Myometrial cell (primary cell): ENCODE results near the gene RPS15. TPM values are rescaled to one million over a fixed set of nuclear protein-coding genes. Genes with fewer than 3 reads are reported as not detected.

Experiments used
- total RNA-seq: library from RNA; depleted of rRNA; stranded (reverse); fragments of >200 nt; gene quantifications from 2 replicates; pipeline ENCODE4 v1.2.3, GENCODE V29; 2015

Gene RPS15
- total RNA-seq: 2,537 and 3,021 TPM in 2 replicates

DNA sequence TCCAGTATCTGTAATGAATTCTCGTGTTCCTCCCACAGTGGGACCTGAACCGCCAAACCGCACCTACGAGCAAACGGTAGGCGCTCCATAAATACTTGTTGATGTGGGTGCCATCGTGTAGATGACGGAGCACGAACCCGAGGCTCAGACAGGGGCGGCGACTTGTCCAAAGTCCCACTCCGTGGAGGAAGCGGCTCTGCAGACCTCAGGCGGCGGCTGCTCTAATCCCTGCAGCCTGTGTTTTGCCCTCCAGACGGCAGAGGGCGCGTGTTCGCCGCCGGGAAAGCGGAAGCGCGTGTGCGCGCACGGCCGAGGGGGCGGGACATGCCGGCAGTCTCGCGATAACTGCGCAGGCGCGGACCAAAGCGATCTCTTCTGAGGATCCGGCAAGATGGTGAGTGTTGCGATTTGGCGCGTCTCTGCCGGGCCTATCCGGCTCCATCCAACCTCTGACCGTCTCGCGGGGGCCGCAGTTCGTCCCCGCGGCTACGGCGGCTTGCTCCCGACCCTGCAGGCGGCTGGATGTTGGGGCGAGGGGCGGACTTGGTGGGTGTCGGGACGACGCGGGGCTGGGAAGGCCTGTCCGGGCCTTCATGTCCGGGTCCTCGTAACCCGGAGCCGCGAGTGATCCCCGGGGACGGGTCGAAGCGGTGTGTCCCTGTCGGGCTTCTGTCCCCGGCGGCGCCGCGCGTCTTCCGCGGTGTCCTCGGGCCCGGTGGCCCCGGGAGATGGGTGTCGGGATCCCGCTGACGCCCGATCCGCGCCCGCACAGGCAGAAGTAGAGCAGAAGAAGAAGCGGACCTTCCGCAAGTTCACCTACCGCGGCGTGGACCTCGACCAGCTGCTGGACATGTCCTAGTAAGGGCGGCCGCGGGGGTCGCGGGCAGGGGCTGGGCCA lies at the start of gene RPS15:
Gene RPS15, plus strand, starts transcription at position 362 of the 898 bp plus-strand sequence. Its CDS starts 30 bp downstream, at position 392.

GRCh38 chr19:1401138-1401888 lies 36.9 kb upstream of the RPS15 start, which contains the start of gene GAMT:
TSS of gene GAMT (minus strand) at chr19:1401542. CDS start at chr19:1401476, 66 bp downstream.

DNA sequence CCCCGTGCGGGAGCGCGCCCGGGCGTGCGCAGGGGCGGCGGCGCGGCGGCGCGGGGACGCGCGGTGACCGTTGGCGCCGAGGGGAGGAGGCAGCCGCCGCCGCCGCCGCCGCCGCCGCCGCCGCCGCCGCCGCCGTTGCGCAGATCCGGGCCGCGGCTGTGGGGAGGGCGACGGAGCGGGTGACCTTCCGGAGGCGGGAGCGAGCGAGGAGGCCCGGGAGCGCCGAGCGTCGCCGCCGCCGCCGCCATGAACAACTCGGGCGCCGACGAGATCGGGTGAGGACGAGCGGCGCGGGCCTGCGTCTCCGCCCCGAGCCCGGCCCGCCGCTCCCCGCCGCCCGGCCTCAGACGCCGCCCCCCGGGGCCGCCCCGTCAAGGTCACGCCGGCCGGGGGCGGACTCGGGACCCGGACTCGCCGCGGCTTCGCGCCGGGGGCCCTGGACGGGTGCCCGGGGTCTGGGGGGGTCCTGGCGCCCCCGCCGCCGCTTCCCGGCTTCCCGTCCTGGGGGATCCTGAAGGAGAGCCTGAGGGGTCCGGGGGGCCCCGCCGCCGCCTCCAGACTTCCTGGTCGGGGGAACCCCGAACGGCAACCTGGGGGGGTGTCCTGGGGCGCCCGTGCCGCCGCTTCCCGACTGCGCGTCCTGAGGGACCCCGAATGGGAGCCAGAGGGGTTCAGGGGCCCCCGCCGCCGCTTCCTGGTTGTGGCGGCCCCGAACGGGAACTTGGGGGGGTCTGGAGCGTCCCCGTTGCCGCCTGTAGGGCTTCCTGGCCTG lies 30.5 kb upstream of the RPS15 start, which contains the start of gene DAZAP1:
Gene DAZAP1, plus strand, starts transcription at position 59 of the 772 bp plus-strand sequence. Its CDS starts 188 bp downstream, at position 247.

GRCh38 chr19:1449467-1450442 lies 11.6 kb downstream of the RPS15 start, which contains the start of gene APC2:
TSS of gene APC2 (plus strand) at chr19:1450121. CDS start at chr19:1453002, 2,881 bp downstream.

GRCh38 chr19:1478934-1479707 lies 40.9 kb downstream of the RPS15 start, which contains the start of gene C19orf25:
TSS of gene C19orf25 (minus strand) at chr19:1479215. CDS start at chr19:1478903, 312 bp downstream.

Other genes starting within 250 kb of the RPS15 start
- 75.2 and 81.2 TPM in 2 replicates for gene STK11, start 232.6 kb upstream of the RPS15 start, total RNA-seq
- gene CBARP, start 200.4 kb upstream of the RPS15 start, total RNA-seq: 3.0 and 7.2 TPM in 2 replicates
- 63.1 and 89.1 TPM in 2 replicates for gene ATP5F1D, start 196.6 kb upstream of the RPS15 start, total RNA-seq
- gene MIDN, start 189.8 kb upstream of the RPS15 start, total RNA-seq: 6.2 and 9.5 TPM in 2 replicates
- 242 and 292 TPM in 2 replicates for gene CIRBP, start 169.1 kb upstream of the RPS15 start, total RNA-seq
- 37.2 and 77.3 TPM in 2 replicates for gene FAM174C, start 162.9 kb upstream of the RPS15 start, total RNA-seq
- not detected in 2 replicates for gene EFNA2, start 152.5 kb upstream of the RPS15 start, total RNA-seq
- gene NDUFS7, start 54.5 kb upstream of the RPS15 start, total RNA-seq: 171 and 174 TPM in 2 replicates
- gene GAMT, start 36.9 kb upstream of the RPS15 start, total RNA-seq: 30.0 and 34.0 TPM in 2 replicates
- gene DAZAP1, start 30.8 kb upstream of the RPS15 start, total RNA-seq: 96.9 and 103 TPM in 2 replicates
- not detected in 2 replicates for gene APC2, start 11.7 kb downstream of the RPS15 start, total RNA-seq
- gene C19orf25, start 40.8 kb downstream of the RPS15 start, total RNA-seq: 36.0 and 47.6 TPM in 2 replicates
- gene PCSK4, start 52.0 kb downstream of the RPS15 start, total RNA-seq: 0.58 and 1.6 TPM in 2 replicates
- gene REEP6, start 52.8 kb downstream of the RPS15 start, total RNA-seq: 4.0 and 8.2 TPM in 2 replicates
- gene ADAMTSL5, start 74.6 kb downstream of the RPS15 start, total RNA-seq: 3.5 and 12.6 TPM in 2 replicates
- gene PLK5, start 85.7 kb downstream of the RPS15 start, total RNA-seq: not detected in 2 replicates
- gene MEX3D, start 129.9 kb downstream of the RPS15 start, total RNA-seq: 19.8 and 21.3 TPM in 2 replicates
- gene MBD3, start 154.5 kb downstream of the RPS15 start, total RNA-seq: 94.6 and 133 TPM in 2 replicates
- 69.8 and 75.0 TPM in 2 replicates for gene UQCR11, start 167.1 kb downstream of the RPS15 start, total RNA-seq
- gene TCF3, start 214.2 kb downstream of the RPS15 start, total RNA-seq: 93.0 and 101 TPM in 2 replicates